ENCODE results near the gene SPATA31A1. TPM values are rescaled to one million over a fixed set of nuclear protein-coding genes. Genes with fewer than 3 reads are reported as not detected.

The SPATA31A1 gene
- total and polyA plus RNA-seq, 2 of the 13 experiments (the other 11 are each of a cell fraction or from before 2014, with no cell fraction given) = not detected

Other genes with a start within 250 kb of the SPATA31A1 start
- 0.84 TPM in 1 of 2 replicates, not detected in the other for gene CNTNAP3, start 67.5 kb upstream of the SPATA31A1 start, total RNA-seq (2016; rRNA removed; fragmentation: Illumina TruSeq; extraction: Trizol)
- gene CNTNAP3, start 67.5 kb upstream of the SPATA31A1 start, polyA plus RNA-seq (2011; rRNA removed) = 4.5 and 4.8 TPM in 2 replicates

Measured in HepG2 (cell line).